HL-60/S4 (cell line): Measurements from ENCODE around the gene OPTC.
"Not testable (repeated sequence)": the region's sequence is repeated elsewhere in the genome, so short reads cannot be mapped to it uniquely, and the experiment has no call there.

Experiments used
- in situ Hi-C: fragments of 300-500 bp; cut with MboI; formaldehyde crosslinking; loops from 2 replicates; pipeline ENCODE4 v1.14.3; 2022; ENCODE audit warnings: low sequenced_read_pairs

The OPTC gene

DNA sequence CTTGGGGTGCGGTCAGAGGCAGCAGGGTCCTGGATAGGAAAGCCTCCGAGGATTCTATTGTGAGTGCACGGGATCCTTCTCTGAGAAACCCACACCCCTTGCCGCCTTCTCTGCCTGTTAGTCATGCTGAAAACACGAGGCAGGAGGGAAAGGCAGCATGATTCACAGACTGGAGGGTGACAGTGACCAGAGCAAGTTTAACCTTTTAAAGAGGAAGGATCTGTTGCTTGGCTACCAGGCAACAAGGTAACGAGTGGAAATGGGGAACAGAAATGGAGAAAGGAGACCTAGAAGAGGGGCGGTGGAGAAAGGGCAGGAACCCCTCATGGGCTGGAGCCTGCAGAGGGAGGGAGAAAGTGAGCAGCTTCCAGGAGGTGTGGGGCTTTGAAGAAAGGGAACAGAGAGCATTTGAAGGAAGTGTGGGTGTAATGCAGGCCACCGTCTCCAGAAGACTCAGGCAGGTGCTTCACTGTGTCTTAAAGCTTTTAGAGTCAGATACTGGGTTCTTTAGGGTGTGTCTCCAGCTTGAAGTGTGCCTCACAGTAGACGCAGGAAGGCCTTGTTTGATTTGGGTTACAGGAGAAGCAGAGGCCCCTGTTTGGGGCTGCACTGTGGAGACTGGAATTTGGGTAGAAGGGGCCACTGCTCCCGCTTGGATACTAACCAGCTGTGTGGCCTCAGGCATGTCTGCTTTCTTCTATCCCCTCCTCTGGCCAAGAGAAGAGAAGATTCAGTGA lies 19.1 kb downstream of the OPTC start:
- in situ Hi-C loops = no loop called here

DNA sequence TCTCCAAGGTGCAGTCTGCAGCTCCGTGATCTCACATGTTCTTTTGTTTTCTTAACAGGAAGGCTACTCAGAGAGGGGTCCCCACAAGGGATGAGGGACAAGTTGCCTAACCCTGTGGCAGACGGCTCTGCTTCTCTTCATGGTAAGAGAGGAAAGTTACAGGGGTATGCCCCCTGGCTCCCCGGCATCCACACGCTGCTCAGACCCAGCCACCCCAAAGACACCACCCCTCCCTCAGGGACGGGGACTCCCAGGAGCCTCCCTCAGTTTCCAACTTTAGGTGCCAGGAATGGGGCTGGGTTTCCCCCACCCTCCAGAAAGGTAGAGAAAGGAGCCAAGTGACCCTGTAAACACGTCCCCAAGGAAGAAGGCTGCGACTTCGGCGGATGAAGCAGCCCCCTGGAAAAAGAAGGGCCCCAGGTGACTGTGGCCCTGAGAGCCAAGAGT lies 19.7 kb downstream of the OPTC start:
- in situ Hi-C loops = no loop called here

DNA sequence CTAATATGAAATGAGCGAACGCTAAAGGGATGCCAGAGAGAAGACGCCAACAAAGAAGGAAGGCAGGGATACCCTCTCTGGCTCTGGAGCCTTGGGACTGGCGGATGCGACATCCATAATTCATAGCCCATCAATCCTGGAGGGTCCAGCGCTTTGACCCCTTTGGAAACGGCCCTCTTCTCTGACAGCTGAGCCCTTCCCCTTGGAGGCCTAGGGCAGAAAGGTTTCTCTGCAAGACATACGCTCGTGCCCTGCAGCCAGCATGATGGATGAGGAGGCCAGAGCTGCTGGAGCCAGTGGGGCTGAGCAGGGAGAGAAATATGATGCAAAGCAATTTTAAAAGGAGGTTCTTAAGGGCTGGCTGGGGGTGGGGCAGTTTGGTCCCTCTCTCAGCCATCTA lies 22.2 kb downstream of the OPTC start:
- in situ Hi-C loops = no loop called here

DNA sequence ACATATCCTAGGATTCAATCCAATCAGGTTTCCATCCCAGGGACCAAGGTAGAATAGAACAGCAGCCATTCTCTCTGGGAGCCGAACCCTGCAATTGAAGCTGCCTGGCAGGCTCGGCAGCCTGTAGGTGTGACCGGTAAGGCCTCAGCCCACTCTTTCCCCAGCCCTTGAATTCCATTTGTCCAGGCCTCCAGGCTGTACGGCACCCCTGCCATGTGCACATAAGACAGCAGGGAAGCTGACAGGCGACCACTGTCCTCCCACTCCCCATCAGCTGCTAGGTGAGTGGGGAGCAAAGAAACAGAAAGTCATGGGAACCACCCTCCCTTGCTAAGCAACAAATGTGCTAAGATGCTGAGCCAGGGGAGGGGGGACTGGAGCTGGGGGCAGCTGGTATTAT lies 23.0 kb downstream of the OPTC start:
- in situ Hi-C loops = no loop called here

DNA sequence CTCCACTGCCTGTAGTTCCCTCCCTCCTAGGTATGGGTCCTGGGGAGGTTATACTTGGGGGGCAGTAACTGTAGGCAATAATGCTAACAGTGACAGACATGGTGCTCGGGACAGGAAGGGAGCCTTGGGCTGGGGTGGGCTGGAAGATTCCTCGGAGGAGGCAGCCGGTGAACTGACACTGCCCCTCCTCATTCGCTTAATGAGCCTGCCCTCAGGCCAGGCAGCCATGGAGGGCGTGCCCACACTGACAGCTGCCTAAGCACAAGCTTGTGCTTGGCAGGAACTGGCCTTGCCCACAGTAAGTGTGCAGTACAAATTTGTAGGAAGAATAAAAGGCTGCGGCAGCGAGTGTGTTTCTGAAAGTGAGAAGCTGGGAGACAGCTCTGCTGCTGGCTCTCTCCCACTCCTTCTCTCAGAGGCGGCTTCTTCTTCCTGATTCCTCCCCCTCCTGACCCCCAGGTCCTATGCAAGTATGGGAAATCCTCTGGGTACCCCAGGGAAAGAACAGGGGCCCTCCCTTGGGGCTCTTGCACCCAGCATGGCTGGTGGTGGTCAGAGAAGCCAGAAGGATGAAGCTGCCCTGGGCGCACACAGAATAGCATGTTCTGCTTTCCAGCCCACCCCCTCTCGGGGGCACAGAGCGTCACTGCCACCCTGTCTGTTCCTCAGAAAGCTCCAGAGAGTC lies 23.6 kb downstream of the OPTC start:
- in situ Hi-C loops = no loop called here

DNA sequence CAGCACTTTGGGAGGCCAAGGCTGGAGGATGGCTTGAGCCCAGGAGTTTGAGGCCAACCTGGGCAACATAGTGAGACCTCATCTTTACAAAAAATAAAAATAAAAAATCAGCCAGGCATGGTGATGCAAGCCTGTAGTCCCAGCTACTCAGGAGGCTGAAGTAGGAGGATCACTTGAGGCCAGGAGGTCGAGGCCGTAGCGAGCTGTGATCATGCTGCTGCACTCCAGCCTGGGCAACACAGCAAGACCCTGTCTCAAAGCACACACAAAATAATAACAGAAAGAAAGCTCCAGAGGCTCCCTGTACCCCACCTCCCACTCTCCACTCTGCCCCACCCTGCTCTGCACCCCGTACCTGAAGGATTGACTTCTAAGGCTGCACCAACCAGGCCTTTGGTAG lies 24.2 kb downstream of the OPTC start:
- in situ Hi-C loops = not testable (repeated sequence)

DNA sequence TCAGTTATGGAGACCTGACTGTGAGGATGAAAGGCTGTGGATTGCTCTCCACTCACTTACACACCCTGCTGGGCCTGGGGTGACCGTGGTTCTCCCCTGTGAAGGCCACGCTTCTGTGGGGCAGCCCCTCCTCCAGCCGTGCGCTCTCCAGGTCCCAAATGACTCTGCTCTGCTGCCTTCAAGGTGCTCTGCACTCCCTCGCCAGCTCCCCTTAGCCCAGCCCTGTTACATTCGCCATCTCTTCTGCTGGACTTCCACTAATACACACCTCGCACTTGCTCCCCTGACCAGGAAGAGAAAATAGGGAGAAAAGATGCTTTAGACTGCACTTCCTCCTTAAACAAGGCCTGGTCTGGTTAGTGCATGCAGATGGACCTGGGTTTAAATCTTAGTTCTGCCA lies 24.6 kb downstream of the OPTC start:
- in situ Hi-C loops = no loop called here

- in situ Hi-C loops = no loop called here
Measured at GRCh38 chr1:203519053-203519840, 25.3 kb downstream of the OPTC start.

DNA sequence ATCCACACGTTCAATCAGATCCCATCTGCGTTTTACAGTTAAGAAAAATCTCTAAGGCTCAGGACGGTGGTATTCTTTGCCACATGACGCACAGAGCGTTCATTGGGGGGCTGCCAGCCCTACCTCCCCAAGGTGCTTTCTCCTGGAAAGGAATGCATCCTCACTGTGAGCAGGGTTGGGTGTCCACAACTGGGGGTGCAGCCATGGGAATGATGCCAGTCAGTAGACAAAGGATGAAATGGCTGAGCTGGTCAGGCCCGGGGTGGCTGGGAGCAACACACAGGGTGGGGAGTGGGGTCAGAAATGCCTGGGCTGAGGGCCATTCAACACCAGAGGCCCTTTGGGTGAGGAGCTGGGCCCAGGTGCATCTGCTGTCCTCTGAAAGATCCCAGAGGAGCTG lies 25.9 kb downstream of the OPTC start:
- in situ Hi-C loops = no loop called here

DNA sequence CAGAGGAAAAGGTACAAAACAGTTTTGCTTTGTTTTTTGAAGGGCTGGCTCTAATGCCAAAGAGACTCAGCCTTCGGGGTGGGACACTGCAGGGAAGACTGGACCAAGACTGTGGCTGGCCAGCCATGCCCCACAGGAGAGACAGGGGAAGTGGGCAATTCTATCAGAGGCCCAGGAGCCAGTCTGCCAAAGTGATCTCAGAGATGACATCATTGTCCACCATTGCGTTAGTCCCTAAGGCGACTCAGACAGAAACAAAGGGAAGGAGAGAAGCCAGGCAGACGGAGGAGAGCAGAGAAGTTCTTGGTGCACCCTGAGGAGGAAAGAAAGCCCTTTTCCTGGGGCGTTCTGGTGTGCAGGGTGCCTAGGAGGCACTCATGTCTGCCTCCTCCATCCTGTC lies 26.4 kb downstream of the OPTC start:
- in situ Hi-C loops = no loop called here

- in situ Hi-C loops = no loop called here
Measured at GRCh38 chr1:203521074-203521794, 27.3 kb downstream of the OPTC start.

- in situ Hi-C loops = no loop called here
Measured at GRCh38 chr1:203521812-203522211, 27.9 kb downstream of the OPTC start.

DNA sequence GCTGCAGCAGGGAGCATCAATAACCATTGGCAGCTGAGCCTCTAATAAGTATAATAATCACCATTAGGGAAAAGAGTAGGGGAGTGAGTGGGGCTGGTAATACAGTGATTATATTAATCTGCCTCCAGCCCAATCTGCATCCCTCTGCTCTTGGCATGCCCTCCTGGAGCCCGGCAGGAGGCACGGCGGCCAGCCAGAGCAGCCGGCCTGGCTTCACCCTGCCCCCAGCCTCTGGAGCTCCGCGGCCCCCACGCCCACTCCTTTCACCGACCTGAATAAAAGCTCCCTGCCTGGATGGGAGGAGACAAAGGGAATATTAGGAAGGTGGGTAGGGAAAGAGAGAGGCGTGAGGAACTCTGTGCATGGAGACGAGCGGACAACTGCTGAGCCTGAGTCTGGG lies 28.3 kb downstream of the OPTC start:
- in situ Hi-C loops = no loop called here

DNA sequence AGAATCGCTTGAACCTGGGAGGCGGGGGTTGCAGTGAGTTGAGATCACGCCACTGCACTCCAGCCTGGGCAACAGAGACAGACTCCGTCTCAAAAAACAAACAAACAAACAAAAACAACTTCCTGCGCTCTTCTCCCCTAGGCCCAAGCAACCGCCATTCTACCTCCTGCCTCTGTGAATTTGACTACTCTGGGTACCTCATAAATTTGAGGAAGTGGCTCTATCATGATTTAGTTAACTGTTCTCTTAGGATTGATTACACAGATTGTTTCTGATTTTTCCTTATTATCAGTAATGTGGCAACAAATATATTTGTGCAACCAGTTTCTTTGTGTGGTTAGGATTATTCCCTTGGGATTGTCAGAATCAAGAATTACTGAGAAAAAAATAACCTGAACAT lies 29.7 kb downstream of the OPTC start:
- in situ Hi-C loops = no loop called here

GRCh38 chr1:203524152-203524551 lies 30.2 kb downstream of the OPTC start:
- in situ Hi-C loops = no loop called here

GRCh38 chr1:203524824-203525223 lies 30.9 kb downstream of the OPTC start:
- in situ Hi-C loops = no loop called here

DNA sequence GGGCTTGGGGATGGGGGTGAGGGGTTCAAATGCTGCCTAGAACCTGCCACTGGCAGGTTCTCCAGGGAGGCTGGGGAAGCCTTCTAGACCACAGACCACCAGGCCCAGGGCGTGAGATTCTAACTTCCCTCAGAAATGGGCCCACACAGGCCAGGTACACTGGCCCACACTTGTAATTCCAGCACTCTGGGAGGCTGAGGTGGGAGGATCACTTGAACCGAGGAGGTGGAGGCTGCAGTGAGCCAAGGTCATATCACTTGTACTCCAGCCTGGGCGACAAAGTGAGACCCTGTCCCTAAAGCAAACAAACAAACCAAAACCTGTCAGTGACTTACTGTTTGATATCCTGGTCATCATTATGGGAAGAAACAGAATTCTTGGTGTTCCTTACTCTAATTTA lies 31.7 kb downstream of the OPTC start:
- in situ Hi-C loops = no loop called here

- in situ Hi-C loops = no loop called here
Measured at GRCh38 chr1:203526130-203526529, 32.2 kb downstream of the OPTC start.

DNA sequence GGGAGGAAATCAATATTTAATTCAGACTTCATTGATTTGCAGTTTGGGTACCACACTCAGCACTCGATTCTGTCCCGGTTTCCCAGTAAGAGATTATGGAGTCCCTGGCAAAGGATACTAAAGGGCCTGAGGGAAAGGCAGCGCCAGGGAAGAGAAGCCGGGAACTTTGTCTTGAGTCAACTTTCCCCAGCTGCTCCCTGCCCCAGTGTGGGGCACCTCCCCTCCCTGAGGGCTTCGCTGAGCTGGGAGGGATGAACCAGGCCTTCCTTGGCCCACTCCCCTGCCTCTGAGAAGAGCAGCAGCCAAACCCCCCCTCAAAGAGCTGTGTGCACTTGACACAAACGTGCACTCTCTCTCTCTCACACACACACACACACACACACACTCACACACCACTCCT lies 32.6 kb downstream of the OPTC start:
- in situ Hi-C loops = no loop called here

DNA sequence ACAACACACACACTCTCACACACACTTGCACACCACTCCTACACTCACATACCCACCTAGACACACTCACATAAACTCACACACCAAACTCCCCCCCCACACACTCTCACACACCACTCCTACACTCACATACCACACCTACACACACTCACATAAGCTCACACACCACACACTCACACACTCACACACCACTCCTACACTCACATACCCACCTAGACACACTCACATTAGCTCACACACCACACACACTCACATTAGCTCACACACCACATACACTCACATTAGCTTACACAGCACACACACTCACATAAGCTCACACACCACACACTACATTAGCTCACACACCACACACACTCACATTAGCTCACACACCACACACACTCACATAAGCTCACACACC lies 33.1 kb downstream of the OPTC start:
- in situ Hi-C loops = no loop called here

GRCh38 chr1:203528063-203528462 lies 34.1 kb downstream of the OPTC start:
- in situ Hi-C loops = no loop called here
